Measurements from ENCODE around the gene TSSC4. TPM values are rescaled to one million over a fixed set of nuclear protein-coding genes. Genes with fewer than 3 reads are reported as not detected.

TSSC4 gene
- total RNA-seq, 6 experiments from 2014 or later = 17.6 to 27.0 (median 19.5) TPM

DNA sequence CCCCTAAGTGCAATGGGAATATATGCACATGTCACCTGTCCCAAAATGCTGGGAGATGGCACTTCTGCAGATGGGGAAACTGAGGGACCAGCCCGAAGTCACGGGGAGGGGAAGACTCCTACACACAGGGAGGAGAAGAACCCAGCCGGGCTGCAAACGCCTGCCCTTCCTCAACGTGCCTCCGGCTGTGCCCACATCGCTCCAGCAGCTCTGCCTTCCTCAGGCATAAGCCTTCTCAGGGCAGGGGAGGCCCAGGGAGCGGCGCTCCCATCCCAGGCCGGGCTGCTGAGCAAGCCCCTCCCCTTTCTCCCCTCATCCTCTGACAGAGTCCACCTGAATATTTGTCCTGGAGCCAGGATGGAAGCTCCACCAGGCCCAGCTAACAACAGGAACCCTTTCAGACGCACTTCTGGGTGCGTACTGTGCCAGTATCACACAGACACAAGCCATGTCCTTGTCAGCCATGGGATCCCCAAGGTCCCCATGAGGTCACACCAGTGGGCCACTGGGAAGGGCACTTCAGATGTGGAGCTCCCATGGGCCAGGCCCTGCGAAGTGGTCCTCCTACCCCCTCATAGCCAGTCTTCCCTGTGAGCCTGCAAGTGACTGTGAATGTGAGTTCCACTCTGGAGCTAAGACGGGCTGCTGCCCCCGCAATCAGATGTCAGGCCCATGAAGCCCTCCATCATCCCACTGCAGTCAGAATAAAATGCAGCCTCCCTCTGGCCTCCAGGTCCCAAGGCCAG, 25.9 kb upstream of the TSSC4 start:
- Histone ChIP-seq H3K27ac (peak overlapping the region; percentile 18 to 98 (median 84)), H3K36me3 (no peaks in the 10 kb centered on the region), H3K9me3 (no peaks in the 10 kb centered on the region), H3K4me1 (peaks cover 0 to 33% (median 15%) of the 10 kb centered on the region in 4 donors), H3K4me3 (no peak overlapping the region), H3K27me3 (no peaks in the 10 kb centered on the region)
- TF ChIP-seq POLR2A (IDR thresholded peaks at IDR 0.05) = no peak
- TF ChIP-seq, protein P1, sequence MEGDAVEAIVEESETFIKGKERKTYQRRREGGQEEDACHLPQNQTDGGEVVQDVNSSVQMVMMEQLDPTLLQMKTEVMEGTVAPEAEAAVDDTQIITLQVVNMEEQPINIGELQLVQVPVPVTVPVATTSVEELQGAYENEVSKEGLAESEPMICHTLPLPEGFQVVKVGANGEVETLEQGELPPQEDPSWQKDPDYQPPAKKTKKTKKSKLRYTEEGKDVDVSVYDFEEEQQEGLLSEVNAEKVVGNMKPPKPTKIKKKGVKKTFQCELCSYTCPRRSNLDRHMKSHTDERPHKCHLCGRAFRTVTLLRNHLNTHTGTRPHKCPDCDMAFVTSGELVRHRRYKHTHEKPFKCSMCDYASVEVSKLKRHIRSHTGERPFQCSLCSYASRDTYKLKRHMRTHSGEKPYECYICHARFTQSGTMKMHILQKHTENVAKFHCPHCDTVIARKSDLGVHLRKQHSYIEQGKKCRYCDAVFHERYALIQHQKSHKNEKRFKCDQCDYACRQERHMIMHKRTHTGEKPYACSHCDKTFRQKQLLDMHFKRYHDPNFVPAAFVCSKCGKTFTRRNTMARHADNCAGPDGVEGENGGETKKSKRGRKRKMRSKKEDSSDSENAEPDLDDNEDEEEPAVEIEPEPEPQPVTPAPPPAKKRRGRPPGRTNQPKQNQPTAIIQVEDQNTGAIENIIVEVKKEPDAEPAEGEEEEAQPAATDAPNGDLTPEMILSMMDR (IDR thresholded peaks at IDR 0.05) = no peak
- DNase-seq (peak in 2 of 3 donors; percentile 43 to 45), ATAC-seq (no peak)
- intact Hi-C loops (cut with DNase I) = no loop called here
- WGBS (ENCODE audit: insufficient coverage, low coverage, low lambda C conversion rate, missing lambda C conversion rate) = no CpG with 5 or more reads among the region's 15 CpGs

DNA sequence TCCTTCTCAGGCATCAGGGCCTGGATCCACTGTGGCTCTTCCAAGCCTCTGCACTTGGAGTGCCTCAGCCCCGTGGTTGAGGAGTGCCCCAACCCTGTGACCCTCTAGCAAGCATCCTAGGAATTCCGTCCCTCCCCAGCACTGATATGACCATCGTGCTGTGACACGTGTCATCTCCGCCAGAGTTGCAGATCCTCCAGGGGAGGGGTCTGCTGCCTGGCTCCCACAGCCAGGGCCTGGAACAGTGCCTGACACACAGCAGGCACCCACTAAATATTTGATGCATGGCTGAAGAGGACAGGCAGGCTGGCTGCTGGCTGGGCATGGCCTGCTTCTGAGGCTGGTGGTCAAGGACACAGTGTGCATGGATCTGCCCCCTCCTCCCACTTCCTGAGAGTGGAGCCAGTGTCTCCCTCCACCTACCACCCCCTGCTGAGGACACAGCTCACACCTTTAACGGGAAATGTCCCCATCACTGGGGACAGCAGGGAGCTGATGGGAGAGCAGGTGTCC, 25.2 kb upstream of the TSSC4 start:
- 27% methylated on average over 4 of the region's 6 CpGs for WGBS (ENCODE audit: insufficient coverage, low coverage, low lambda C conversion rate, missing lambda C conversion rate)
- peak overlapping the region in 1 of 3 donors; percentile 98 for H3K4me3 ChIP-seq
- peak overlapping the region; percentile 18 to 98 (median 84) for H3K27ac ChIP-seq
- ATAC-seq = peak; percentile 28 to 56 (median 50)
- intact Hi-C loops (cut with DNase I) = no loop called here
- TF ChIP-seq POLR2A (IDR thresholded peaks at IDR 0.05) = peak; percentile 37
- TF ChIP-seq, protein P1 (IDR thresholded peaks at IDR 0.05) = peak; percentile 16 to 38 (median 22)
- H3K9me3 ChIP-seq = no peaks in the 10 kb centered on the region
- DNase-seq = peak; percentile 63 to 80 (median 70)
- no peaks in the 10 kb centered on the region for H3K27me3 ChIP-seq
- H3K4me1 ChIP-seq = peaks cover 0 to 35% (median 18%) of the 10 kb centered on the region in 4 donors
- no peaks in the 10 kb centered on the region for H3K36me3 ChIP-seq

DNA sequence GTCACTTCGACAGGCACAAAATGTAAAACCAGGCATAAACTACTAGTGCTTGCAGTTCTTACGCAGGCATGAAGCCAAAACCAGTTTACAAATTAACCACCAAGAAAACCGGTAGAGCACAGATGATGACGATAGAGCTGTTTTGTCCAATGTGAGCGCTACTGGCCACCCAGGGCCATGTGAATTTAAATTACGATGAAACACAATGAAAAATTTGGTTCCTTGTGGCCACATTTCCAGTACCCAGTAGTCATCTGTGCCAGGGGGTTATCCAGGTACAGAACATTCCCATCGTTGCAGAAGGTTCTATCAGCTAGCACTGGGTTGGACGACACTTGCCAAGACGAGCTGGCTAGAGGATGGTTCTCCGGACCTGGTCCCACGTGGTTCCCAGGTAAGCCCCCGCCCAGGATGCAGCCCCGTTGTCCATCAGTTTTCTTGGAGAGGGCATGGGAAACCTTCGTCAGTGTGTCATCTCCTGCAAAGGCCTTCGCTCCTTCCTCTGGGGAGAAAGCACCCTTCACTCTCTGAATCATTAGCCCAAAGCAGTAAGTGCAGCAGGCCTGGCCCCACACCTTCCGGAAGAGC, 24.5 kb upstream of the TSSC4 start:
- Histone ChIP-seq H3K4me1 (peaks cover 0 to 41% (median 20%) of the 10 kb centered on the region in 4 donors), H3K4me3 (peak overlapping the region; percentile 51 to 98 (median 63)), H3K9me3 (no peaks in the 10 kb centered on the region), H3K36me3 (no peaks in the 10 kb centered on the region), H3K27me3 (no peaks in the 10 kb centered on the region), H3K27ac (peak overlapping the region; percentile 58 to 98 (median 84))
- TF ChIP-seq, protein P1 (IDR thresholded peaks at IDR 0.05) = no peak
- peak; percentile 59 for TF ChIP-seq POLR2A (IDR thresholded peaks at IDR 0.05)
- 17% methylated on average over 10 of the region's 16 CpGs for WGBS (ENCODE audit: insufficient coverage, low coverage, low lambda C conversion rate, missing lambda C conversion rate)
- ATAC-seq (peak; percentile 39 to 60 (median 53)), DNase-seq (peak in 2 of 3 donors; percentile 54 to 77)
- intact Hi-C loops (cut with DNase I) = no loop called here

DNA sequence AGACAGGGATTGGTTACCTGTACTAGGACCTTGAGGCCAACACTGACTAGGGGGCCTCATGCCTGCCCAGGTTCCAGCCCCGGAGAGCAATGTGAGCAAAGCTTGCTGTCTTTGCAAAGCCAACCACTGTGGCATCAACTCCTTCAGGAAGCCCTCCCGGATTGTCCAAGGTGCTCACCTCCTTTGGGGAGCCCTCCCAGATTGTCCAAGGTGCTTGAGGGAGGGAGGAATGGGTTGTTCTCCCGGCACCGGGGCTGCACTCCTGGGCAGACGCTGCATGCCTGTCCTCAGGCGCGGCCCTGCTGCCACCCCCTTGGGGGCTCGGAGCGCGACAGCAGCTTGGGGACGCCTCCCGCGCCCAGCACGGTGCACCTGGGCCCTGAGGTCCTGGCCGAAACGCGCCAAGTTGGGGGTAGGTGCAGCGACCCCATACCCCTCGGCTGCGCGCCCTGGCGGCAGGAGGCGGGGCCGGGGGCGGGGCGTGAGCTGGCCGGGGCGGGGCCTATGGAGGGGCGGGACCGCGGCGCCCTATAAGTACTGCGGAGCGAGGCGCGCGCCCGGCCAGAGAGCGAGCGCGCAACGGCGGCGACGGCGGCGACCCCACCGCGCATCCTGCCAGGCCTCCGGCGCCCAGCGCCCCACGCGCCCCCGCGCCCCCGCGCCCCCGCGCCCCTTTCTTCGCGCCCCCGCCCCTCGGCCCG, 23.6 kb upstream of the TSSC4 start, which contains the start of gene CD81:
Gene CD81, plus strand, starts transcription at position 560 of the 701 bp plus-strand sequence. CDS start 240 bp downstream, outside the sequence.
- DNase-seq (peak; percentile 54 to 75 (median 71)), ATAC-seq (peak; percentile 48 to 71 (median 66))
- 30% methylated on average over 4 of the region's 65 CpGs for WGBS (ENCODE audit: insufficient coverage, low coverage, low lambda C conversion rate, missing lambda C conversion rate)
- TF ChIP-seq, protein P1 (IDR thresholded peaks at IDR 0.05) = peak in 1 of 4 donors; percentile 15
- TF ChIP-seq POLR2A (IDR thresholded peaks at IDR 0.05) = peak; percentile 47
- Histone ChIP-seq H3K27ac (peak within 1 kb of the TSS; percentile 95 to 99 (median 98)), H3K4me3 (peak within 1 kb of the TSS; percentile 72 to 98 (median 79)), H3K36me3 (no peaks in the 10 kb centered on the region), H3K9me3 (no peaks in the 10 kb centered on the region), H3K4me1 (peaks cover 0 to 50% (median 24%) of the 10 kb centered on the region in 4 donors), H3K27me3 (no peaks in the 10 kb centered on the region)
- intact Hi-C loops (cut with DNase I) = no loop called here

Measured in right lobe of liver (tissue), 6 donors.